Esophagus muscularis mucosa (tissue), 4 donors: ENCODE measurements around the gene P2RX4.

ENCODE experiments used
- CTCF ChIP-seq, 3 experiments: fragments of 200-600 bp in 2 of 3; fragments of 450-650 bp in 1 of 3; sonication (generic) in 2 of 3; IDR thresholded peaks; one replicate each; pipeline ENCODE4 v1.5.1; 2017 to 2019; ENCODE audit warnings: antibody characterized with exemption in 3 of 3, mild to moderate bottlenecking in 2 of 3, moderate library complexity in 1 of 3
- EP300 ChIP-seq: sonication (generic); formaldehyde crosslinking; IDR thresholded peaks from one replicate; pipeline ENCODE4 v1.6.1; 2017; ENCODE audit warnings: antibody characterized with exemption
- POLR2A ChIP-seq: fragments of 450-650 bp; IDR thresholded peaks from one replicate; pipeline ENCODE4 v1.6.1; 2017; ENCODE audit warnings: antibody characterized with exemption, moderate library complexity, mild to moderate bottlenecking, low read depth

DNA sequence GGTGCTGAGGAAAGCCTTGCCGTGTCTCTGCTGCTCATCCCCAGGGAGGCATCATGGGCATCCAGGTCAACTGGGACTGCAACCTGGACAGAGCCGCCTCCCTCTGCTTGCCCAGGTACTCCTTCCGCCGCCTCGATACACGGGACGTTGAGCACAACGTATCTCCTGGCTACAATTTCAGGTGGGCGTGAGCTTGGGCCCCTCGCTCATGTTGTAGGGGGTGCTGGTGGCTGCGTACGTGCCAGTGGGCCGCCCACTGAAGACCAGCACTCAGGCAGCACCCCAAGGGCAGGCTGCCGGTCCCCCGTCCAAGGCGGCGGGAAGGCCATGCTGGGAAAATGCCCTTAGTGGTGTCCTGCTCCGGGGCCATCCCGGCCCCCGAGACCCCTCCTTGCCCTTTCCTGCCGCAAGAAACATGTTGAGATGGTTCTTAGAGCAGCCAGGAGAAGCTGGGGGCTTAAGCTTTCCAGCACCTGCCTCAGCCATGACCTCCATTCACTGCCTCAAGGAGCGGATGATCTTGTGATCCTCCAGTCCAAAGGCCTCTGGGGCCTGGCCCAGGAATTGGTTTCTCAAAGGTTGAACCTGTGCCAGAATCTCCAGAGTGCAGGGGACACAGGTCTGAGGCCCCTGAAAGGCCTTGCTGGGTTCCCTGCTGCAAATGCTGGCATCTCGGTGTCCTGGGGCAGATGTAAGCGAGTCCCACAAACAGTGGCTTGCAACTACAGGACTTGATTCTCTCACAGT is 19.2 kb downstream of the P2RX4 start:
- TF ChIP-seq CTCF (IDR thresholded peaks at IDR 0.05) (no peak), EP300 (no peak), POLR2A (no peak)
